Mesothelial cell of epicardium (in vitro differentiated cells): ENCODE results near the gene AHNAK2. TPM values are rescaled to one million over a fixed set of nuclear protein-coding genes. Genes with fewer than 3 reads are reported as not detected.

Experiments
- DNase-seq, 2 experiments: peaks; one replicate each; pipeline ENCODE4 v3.0.0; 2021; ENCODE audit warnings: low spot score in 2 of 2; ENCODE audit not compliant: unreplicated experiment in 2 of 2
- H3K27ac Mint-ChIP-seq: 2 replicates; pipeline ENCODE4 v1.8.0; 2021; ENCODE audit warnings: mixed read lengths
- H3K27me3 Mint-ChIP-seq: 2 replicates; pipeline ENCODE4 v1.8.0; 2021; ENCODE audit warnings: low read depth, mixed read lengths
- H3K36me3 Mint-ChIP-seq: 2 replicates; pipeline ENCODE4 v1.8.0; 2021; ENCODE audit warnings: mixed read lengths
- H3K4me1 Mint-ChIP-seq: 2 replicates; pipeline ENCODE4 v1.8.0; 2021; ENCODE audit warnings: mixed read lengths
- H3K4me3 Mint-ChIP-seq: 2 replicates; pipeline ENCODE4 v1.8.0; 2021; ENCODE audit warnings: mild to moderate bottlenecking, moderate library complexity, mixed read lengths
- H3K9me3 Mint-ChIP-seq: 2 replicates; pipeline ENCODE4 v1.8.0; 2021; ENCODE audit warnings: mixed read lengths
- CTCF ChIP-seq: fragments of 200-600 bp; sonication (generic); IDR thresholded peaks from one replicate; pipeline ENCODE4 v1.5.0; 2021; ENCODE audit warnings: antibody characterized with exemption; ENCODE audit not compliant: unreplicated experiment
- total RNA-seq: library from RNA; stranded (reverse); gene quantifications from 3 replicates; pipeline ENCODE4 v1.2.1, GENCODE V29; 2021

The AHNAK2 gene
- total RNA-seq, 1 donor from 2014 or later, result 2.8 TPM

DNA sequence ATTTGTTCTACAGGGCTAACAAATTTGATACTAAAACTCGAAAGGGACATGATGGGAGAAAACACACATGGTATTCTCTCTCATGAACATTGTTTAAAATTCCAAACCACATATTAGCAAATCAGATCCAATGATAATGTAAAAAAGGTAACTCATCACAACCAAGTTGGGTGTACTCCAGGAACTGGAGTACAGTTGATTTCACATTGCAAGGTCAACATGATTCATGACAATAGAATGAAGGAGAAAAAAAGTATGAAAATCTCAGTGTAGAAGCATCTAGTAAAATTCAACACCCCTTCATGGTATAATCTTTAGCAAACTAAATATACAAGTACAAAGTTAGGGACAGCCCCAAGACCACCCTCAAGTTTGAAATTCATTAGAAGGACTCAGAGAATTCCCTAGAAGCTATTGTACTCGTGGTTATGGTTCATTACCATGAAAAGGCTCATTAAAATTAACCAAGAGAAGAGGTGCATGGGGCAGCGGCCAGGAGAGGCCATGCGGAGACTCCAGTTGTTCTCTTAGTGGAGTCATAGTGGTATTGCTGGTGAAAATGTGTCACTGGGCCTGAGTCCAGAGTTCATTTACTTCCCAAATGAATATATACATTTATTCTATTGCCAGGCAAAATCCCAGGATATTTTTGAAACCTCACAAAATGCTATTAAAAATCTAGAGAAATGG, 45.8 kb upstream of the AHNAK2 start:
- Mint-ChIP-seq H3K27me3 (peaks cover 3% of the 10 kb centered on the region), H3K36me3 (no peaks in the 10 kb centered on the region), H3K4me1 (peaks cover 22% of the 10 kb centered on the region), H3K9me3 (no peaks in the 10 kb centered on the region), H3K27ac (peak overlapping the region; percentile 14), H3K4me3 (no peak overlapping the region)
- no peak for TF ChIP-seq CTCF
- DNase-seq, result no peak

GRCh38 chr14:105023144-105023543, 45.0 kb upstream of the AHNAK2 start:
- Mint-ChIP-seq H3K4me1 (peaks cover 30% of the 10 kb centered on the region), H3K4me3 (peak overlapping the region; percentile 40), H3K36me3 (no peaks in the 10 kb centered on the region), H3K27ac (peak overlapping the region; percentile 14), H3K9me3 (no peaks in the 10 kb centered on the region), H3K27me3 (peaks cover 2% of the 10 kb centered on the region)
- TF ChIP-seq CTCF, result no peak
- no peak for DNase-seq

DNA sequence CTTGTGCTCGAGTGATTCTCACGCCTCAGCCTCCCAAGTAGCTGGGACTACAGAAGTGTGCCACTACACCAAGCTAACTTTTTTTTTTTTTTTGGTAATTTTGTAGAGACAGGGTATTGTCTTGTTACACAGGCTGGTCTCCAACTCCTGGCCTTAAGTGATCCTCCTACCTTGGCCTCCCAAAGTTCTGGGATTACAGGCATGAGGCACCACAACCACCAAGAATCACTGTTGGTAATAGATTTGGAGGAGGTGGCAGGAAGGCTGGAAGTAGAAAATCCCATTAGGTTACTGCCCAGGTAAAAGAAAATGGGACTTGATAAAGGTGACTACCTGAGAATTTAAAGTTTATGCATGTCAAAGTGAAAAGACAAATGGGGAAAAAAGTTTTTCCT, 44.1 kb upstream of the AHNAK2 start:
- Mint-ChIP-seq H3K4me3 (peak overlapping the region; percentile 82), H3K9me3 (no peaks in the 10 kb centered on the region), H3K27ac (peak overlapping the region; percentile 98), H3K4me1 (peaks cover 35% of the 10 kb centered on the region), H3K27me3 (peaks cover 2% of the 10 kb centered on the region), H3K36me3 (no peaks in the 10 kb centered on the region)
- no peak for TF ChIP-seq CTCF
- DNase-seq, result no peak

- H3K36me3 Mint-ChIP-seq, result no peaks in the 10 kb centered on the region
- H3K27ac Mint-ChIP-seq, result peak overlapping the region; percentile 98
- H3K9me3 Mint-ChIP-seq, result no peaks in the 10 kb centered on the region
- TF ChIP-seq CTCF, result no peak
- peaks cover 2% of the 10 kb centered on the region for H3K27me3 Mint-ChIP-seq
- peak in 1 of 2 experiments; percentile 70 for DNase-seq
- peak overlapping the region; percentile 82 for H3K4me3 Mint-ChIP-seq
- peaks cover 40% of the 10 kb centered on the region for H3K4me1 Mint-ChIP-seq
These were observed 43.6 kb upstream of the AHNAK2 start for GRCh38 chr14:105021656-105022275.

DNA sequence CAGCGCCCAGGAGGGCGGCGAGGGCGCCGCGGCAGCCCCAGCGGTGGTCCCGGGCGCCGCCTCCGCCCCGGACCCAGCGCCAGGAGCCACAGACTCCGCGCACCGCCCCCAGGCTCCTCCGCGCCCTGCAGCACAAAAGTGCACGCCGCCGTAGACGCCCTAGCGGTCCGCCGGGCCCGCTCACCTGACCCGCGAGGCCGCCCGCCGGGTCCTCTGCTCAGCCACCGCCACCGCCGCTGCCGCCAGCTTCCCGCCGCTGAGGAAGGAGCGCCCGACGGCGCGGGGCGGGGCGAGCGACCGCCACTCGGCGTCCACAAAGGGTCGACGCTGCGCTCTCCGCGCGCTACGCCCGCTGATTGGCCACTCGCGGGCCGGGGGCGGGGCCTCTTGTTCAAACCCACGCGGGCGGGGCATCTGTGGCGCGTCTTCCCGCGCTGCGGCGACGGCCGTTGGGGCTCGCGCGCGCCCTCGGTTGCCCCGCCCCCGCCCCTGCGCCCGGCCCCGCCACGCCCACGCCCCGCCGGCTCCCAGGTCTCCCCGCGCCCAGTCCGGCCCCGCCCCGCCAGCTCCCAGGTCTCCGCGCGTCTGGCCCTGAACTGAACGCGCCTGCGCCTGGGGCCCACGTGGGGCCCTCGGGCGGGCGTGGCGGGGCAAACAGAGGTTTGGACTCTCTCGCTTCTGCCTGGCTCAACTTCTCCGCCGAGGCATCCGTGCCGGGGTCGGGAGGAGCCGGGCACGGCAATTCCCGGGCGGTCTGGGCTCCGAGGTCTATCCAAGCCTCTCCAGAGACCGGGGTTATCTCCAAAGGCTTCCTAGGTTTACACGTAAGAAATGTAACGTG, 42.9 kb upstream of the AHNAK2 start, which contains the start of gene CDCA4:
CDCA4 (minus strand) TSS at position 269 of the 841 bp plus-strand sequence. CDS start 9,154 bp downstream, outside the sequence.
- Mint-ChIP-seq H3K4me1 (peaks cover 47% of the 10 kb centered on the region), H3K36me3 (no peaks in the 10 kb centered on the region), H3K27ac (peak within 1 kb of the TSS; percentile 98), H3K9me3 (no peaks in the 10 kb centered on the region), H3K4me3 (peak within 1 kb of the TSS; percentile 88), H3K27me3 (peaks cover under 1% of the 10 kb centered on the region)
- no peak for TF ChIP-seq CTCF
- peak; percentile 98 for DNase-seq
